ENCODE measurements around the gene CCDC158. TPM values are rescaled to one million over a fixed set of nuclear protein-coding genes. Genes with fewer than 3 reads are reported as not detected.

CCDC158 gene
- total and polyA plus RNA-seq, 2 donors (not counting 1 experiment from before 2014, with no cell fraction given) = not detected

DNA sequence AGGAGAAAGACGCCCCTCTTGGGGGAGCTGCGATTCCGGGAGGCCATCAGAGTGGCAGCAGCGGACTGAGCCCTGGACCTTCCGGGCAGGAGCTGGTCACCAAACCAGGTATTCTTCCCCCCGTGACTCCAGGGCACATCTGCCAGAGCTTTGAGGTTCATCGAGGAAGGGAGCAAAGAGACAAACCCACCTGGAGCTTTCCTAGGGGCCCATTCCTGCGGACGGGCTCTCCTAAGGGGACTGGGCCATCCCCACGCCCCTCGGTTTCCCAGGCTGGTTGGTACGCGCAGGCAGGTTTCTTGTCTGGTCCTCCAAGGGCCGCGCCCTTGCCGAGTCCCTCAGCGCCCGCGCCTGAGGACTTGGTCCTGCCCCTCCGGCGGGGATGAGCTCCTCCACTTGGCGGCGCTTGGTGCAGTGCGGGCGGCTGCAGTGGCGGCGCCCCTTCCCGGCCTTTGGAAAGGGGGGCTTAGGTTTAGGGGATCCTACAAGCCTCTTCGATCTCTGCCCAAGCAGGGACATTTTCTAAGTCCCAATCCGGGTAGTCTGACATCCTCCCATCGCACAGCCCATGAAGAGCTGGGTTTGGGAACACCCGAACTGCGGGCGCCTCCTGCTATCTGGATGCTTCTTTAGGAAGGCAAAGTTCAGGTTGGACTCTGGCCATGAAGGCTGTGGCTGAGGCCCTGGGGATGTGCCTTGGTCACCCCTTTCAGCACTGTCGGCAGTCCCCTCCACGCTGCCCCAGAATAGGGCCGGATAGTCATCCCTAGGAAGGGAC lies 113.9 kb downstream of the CCDC158 start:
- intact Hi-C loops (cut with micrococcal nuclease) = no loop called here
- Histone ChIP-seq H2AFZ (ENCODE audit: insufficient read depth, low read depth, low read length, poor library complexity, severe bottlenecking) (peak overlapping the region; percentile 68), H3K27ac (ENCODE audit: low read length in 2 of 2) (no peak overlapping the region)

More for the DNA sequence above, 113.9 kb downstream of the CCDC158 start:
- ATAC-seq (ENCODE audit: low read depth) (no peak), DNase-seq (no peak)
- Histone ChIP-seq H3K79me2 (ENCODE audit: control insufficient read depth, insufficient read depth, low read length) (no peaks in the 10 kb centered on the region), H3K9me3 (ENCODE audit: control extremely low read depth in 1 of 3, control insufficient read depth in 2 of 3, insufficient read depth in 1 of 3, low read length in 2 of 3) (peaks cover 0 to 6% (median 0%) of the 10 kb centered on the region in 3 donors), H3K4me1 (ENCODE audit: control insufficient read depth in 2 of 2, insufficient read depth in 2 of 2, low read length in 2 of 2) (peaks cover 20 to 22% of the 10 kb centered on the region in 2 donors), H3K27me3 (replicated peaks in 1 of 4; ENCODE audit: control extremely low read depth in 1 of 4, control insufficient read depth in 3 of 4, insufficient read depth in 4 of 4, low read length in 3 of 4) (peaks cover 0 to 38% (median 8%) of the 10 kb centered on the region in 4 experiments), H3K9ac (ENCODE audit: low read length) (peak overlapping the region; percentile 55), H3K4me3 (ENCODE audit: control extremely low read depth in 1 of 5, extremely low read depth in 1 of 5, insufficient read depth in 1 of 5, low read depth in 2 of 5, low read length in 4 of 5) (peak overlapping the region; percentile 39 to 51 (median 44)), H3K36me3 (replicated peaks in 1 of 2; ENCODE audit: control extremely low read depth in 1 of 2, control insufficient read depth in 1 of 2, extremely low read depth in 1 of 2, insufficient read depth in 2 of 2, low read length in 1 of 2) (no peaks in the 10 kb centered on the region), H4K20me1 (ENCODE audit: control insufficient read depth, insufficient read depth, low read length, poor library complexity, severe bottlenecking) (no peaks in the 10 kb centered on the region), H3K4me2 (replicated peaks; ENCODE audit: low read depth, low read length, poor library complexity, severe bottlenecking) (peak overlapping the region; percentile 87)
- Mint-ChIP-seq H3K9me3 (ENCODE audit: insufficient read depth) (no peaks in the 10 kb centered on the region), H3K27ac (no peak overlapping the region), H3K4me3 (peak overlapping the region; percentile 83), H3K27me3 (peaks cover 44% of the 10 kb centered on the region), H3K4me1 (peaks cover 20% of the 10 kb centered on the region)
- WGBS (ENCODE audit: insufficient coverage) = 15% methylated on average over 33 of the region's 37 CpGs
- POLR2A ChIA-PET = no interaction called here
- CTCF ChIA-PET = no interaction called here
- no peak for TF ChIP-seq EZH2 (IDR thresholded peaks at IDR 0.05; ENCODE audit: borderline replicate concordance, insufficient read depth, low read depth, low read length, poor library complexity, severe bottlenecking)
- TF ChIP-seq, protein P1, sequence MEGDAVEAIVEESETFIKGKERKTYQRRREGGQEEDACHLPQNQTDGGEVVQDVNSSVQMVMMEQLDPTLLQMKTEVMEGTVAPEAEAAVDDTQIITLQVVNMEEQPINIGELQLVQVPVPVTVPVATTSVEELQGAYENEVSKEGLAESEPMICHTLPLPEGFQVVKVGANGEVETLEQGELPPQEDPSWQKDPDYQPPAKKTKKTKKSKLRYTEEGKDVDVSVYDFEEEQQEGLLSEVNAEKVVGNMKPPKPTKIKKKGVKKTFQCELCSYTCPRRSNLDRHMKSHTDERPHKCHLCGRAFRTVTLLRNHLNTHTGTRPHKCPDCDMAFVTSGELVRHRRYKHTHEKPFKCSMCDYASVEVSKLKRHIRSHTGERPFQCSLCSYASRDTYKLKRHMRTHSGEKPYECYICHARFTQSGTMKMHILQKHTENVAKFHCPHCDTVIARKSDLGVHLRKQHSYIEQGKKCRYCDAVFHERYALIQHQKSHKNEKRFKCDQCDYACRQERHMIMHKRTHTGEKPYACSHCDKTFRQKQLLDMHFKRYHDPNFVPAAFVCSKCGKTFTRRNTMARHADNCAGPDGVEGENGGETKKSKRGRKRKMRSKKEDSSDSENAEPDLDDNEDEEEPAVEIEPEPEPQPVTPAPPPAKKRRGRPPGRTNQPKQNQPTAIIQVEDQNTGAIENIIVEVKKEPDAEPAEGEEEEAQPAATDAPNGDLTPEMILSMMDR (IDR thresholded peaks at IDR 0.05) = no peak

All from B cell (primary cell).